Stimulated activated CD8-positive, alpha-beta memory T cell treated with anti-CD3 and anti-CD28 coated beads, Interleukin-12 subunit alpha, Interleukin-12 subunit beta, amount 100 ng/mL, for 24 hours (primary cell): ENCODE results near the gene FHL5.
"Not testable (repeated sequence)": the region's sequence is repeated elsewhere in the genome, so short reads cannot be mapped to it uniquely, and the experiment has no call there.

ENCODE experiments used
- DNase-seq: peaks from one replicate; pipeline ENCODE4 v3.0.0-alpha.2; 2020; ENCODE audit errors: extremely low read depth

The FHL5 gene, protein sequence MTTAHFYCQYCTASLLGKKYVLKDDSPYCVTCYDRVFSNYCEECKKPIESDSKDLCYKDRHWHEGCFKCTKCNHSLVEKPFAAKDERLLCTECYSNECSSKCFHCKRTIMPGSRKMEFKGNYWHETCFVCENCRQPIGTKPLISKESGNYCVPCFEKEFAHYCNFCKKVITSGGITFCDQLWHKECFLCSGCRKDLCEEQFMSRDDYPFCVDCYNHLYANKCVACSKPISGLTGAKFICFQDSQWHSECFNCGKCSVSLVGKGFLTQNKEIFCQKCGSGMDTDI

DNA sequence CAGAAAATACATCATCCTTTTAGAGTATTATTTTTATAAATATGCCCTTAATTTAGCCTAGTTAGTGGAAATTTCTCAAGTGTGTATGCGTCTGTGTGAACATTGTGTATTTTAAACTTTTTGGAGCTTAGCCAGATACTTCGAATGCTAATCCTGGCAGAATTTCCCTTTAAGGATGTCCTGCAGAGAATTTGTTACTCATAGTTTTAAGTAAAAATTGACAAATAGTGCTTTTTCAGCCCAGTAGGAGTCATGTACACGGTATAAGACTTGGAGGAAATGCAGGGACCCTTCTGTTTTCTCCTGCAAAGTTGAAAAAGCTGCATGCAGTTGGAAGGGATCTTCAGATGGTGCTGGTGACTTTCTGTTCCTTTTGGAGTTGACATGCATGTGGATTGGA is at the start of gene FHL5:
FHL5 (plus strand) TSS at position 243 of the 400 bp plus-strand sequence. CDS start 40,486 bp downstream, outside the sequence.
- no peak for DNase-seq

DNA sequence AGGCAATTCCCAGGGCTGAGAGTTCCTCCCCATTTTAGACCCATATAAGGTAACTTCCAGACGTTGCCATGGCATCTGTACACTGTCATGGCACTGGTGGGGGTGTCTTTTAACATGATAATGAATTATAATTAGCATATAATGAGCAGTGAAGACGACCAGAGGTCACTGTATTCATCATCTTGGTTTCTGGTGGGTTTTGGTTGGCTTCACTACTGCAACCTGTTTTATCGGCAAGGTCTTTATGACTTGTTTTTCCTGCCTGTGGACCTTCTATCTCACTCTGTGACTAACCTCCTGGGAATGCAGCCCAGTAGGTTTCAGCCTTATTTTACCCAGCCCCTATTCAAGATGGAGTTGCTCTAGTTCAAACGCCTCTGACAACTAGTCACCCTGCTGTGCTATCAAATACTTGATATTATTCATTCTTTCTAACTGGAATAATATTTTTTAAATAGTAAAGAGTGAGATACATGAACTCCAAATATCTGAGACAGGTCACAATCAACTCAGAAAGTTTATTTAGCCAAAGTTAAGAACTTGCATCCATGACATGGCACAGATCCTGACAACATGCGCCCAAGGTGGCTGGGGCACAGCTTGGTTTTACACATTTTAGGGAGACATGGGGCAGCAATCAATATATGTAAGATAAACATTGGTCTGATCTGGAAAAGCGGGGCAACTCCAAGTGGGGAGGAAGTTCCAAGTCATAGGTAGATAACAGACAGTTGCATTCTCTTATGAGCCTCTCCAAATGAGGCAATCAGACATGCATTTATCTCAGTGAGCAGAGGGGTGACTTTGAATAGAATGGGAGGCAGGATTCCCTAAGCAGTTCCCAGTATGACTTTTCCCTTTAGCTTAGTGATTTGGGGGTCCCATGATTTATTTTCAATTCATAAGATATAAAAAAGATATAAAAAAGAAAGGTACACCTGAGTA is 42.5 kb upstream of the FHL5 start:
- DNase-seq = no peak

DNA sequence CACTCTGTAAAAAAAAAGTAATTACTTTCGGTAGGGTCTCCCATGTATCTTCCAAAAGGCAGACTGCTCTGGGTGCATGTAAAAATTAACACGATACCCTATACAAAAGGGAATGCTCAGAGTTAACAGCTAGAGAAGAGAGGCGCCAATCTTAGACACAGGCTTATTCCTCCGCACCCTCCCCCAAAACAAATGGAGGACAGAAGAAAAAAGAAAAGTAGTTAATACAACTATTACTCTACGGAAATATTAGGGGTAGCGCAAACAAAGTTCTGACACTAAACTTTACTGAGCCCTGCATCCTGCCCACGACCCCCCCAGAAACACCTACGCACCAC is 41.7 kb upstream of the FHL5 start:
- no peak for DNase-seq

DNA sequence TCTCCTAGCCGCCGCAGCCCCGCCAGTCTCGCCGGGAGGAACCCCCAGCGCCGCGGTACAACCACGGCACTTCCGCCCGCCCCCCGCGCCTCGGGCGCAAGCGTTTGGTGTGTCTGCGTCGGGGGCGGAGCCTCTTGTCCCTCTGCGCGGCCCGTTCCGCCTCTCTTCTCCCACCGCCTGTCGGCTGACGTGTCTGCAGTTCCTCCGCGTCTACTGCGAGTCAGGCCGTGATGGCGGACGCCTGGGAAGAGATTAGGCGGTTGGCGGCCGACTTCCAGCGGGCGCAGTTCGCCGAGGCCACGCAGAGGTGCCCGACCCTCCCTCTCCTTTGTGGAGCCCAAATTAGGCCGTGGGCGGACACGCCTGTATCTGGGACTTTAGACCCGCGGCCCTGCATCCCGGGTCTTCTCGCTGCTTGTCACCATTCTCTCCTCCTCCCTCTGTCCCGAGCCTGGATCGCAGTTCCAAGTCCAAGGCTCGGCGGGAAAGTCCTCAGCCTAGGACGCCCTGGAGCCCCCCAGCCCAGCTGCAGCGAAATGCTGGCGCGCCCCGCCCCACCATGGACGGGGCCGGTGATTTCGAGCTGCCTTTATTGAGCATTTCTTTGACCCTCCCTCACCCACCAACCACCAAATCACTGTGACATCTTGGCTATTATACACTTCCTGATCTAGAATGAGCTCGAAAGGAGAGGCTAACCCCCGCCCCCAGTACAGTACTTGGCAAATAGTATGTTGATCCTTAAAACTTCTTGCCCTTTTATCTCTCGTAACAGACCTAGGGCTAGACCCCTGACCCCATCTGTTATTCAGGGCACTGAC is 41.1 kb upstream of the FHL5 start, which contains the start of gene UFL1:
UFL1 (plus strand) TSS at position 163 of the 821 bp plus-strand sequence; CDS start at position 231, 68 bp downstream.
- DNase-seq = peak; percentile 88

DNA sequence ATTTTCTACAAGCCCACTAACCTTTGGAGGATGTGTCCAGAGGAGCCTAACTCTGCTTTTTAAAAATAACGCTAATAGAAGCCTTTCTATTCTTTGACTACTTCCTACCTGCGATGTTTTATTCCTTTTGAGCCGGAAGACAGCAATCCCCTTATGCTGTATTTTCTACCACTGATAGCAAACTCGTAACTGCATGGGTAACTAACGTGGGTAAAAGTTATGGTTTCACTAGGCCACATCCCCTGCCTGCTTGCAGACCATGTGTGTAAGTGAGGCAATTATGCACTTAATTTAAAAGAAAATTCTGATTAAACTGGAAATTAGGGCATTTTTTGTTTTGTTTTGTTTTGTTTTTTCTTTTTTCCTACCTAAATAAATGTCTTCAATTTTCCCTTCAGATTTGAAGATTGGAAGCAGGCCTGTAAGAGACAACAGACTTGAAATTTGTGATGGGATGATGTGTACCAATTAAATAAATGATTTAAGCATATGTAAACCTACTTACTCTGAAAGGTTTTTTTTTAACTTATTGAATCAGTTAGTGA is 40.4 kb upstream of the FHL5 start:
- no peak for DNase-seq

DNA sequence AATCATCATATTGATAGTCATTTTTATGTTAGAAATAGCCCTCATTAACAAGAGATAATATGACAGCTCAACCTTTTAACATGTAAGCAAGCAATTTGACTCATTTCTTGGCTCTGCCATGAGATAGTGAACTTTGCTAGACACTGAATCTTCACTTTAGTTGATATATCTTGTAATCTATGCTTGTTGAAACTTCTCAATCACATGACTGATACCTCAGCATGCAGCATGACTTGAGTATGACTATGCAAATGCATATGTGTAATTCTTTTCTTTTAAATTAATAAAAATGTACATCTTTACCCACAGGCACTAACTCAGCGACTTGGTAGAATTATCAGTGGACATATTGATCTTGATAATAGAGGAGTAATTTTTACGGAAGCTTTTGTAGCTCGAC is 34.7 kb upstream of the FHL5 start:
- DNase-seq = no peak

DNA sequence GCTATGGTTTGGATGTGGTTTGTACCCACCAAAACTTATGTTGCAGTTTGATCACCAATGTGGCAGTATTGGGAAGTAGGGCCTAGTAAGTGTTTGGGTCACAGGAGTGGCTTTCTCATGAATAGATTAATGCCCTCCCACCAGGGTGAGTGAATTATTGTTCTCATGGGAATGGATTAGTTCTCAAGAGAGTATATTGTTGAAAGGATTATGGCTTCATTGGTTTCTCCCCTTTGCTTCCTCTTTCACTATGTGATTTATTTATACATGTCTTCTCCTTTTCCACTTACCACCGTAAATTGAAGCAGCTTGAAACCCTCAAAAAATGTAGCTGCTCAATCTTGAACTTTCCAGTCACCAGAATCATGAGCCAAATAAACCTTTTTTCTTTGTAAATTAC is 30.5 kb upstream of the FHL5 start:
- DNase-seq = no peak

DNA sequence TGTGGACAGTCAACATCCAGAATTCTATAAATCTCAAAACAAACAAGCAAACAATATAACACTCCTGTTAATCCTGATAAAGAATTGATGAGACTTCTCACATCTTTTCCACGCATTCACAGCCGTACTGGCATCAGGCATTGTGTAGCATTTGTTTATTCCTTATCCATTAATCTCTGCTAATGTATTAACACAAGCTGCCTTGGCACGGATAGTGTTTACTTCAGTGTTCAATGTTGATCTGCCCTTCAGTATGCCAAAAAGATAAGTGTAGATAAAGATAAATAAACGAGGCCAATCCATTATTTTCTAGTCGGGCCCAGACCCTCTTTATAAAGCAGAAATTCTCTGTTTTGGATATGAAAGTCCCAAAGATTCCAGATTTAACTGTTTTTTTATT is 25.2 kb upstream of the FHL5 start:
- DNase-seq = no peak

DNA sequence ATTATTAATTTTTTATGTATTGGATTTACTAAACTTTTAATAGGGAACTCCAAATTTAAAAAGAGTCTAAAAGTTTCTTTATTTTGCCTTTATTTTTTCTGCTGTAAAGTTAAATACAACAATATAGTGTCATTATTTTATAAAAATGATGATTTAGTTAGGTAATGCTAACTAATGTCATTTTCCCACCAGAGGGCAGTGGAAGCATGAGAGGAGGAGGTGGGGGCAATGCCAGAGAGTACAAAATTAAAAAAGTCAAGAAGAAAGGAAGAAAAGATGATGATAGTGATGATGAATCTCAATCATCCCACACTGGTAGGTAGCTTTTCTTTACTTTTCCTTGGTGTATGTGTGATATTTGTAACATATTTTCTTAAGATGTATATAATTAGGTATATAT is 20.2 kb upstream of the FHL5 start:
- DNase-seq = no peak

DNA sequence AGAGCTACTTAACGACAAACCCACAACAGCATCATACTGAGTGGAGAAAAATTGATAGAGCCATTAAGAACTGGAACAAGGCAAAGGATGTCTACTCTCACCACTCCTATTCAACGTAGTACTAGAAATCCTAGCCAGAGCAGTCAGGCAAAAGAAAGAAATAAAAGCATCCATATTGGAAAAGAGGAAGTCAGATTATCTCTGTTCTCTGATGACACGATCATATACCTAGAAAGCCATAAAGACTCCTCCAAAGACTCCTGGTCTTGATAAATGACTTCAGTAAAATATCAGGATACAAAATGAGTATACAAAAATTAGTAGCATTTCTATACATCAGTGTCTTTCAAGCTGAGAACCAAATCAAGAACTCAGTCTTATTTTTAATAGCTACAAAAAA is 17.0 kb upstream of the FHL5 start:
- DNase-seq = no peak

DNA sequence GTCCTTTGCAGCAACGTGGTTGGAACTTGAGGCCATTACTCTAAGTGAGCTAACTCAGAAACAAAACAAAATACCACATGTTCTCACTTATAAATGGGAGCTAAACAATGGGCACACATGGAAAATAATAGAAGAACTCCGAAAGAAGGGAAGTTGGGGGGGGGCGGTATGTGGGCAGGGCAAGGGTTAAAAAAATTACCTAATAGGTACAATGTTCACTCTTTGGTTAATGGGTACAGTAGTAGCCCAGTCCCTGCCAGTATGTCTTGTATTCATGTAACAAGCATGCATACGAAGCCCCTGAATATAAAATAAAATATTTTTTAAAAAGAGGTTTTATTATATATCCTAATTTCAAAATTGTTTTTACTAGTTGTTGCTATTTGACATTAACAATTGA is 15.3 kb upstream of the FHL5 start:
- DNase-seq = no peak

DNA sequence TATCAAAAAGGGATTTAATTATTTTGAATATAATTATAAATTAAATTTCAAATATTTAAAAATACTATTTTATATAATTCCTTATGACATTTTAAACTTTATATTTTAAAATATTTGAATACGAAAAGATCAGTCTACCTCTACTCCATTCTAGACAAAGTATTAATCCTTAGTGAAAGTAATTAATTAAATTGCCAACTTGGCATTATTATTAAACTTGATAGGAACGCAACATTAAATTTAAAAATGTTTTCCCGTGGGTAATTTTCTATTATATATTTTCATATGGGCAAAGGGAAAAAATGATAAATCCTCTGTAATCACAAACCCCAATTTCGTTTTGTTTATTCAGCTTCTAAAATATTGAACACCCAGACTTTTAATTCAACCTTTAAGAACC is 8.4 kb upstream of the FHL5 start:
- no peak for DNase-seq

DNA sequence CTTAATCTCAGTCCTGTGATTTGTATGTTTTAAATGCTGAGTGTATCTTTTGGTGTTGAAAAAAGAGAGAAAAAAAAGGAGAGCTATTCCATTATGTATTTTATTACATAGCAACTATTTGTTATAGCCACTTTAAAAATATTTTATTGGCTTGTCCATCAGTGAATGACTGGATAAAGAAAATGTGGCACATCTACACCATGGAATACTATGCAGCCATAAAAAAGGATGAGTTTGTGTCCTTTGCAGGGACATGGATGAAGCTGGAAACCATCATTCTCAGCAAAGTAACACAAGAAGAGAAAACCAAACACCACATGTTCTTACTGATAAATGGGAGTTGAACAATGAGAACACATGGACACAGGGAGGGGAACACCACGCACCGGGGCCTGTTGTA is 3.2 kb upstream of the FHL5 start:
- DNase-seq = not testable (repeated sequence)

DNA sequence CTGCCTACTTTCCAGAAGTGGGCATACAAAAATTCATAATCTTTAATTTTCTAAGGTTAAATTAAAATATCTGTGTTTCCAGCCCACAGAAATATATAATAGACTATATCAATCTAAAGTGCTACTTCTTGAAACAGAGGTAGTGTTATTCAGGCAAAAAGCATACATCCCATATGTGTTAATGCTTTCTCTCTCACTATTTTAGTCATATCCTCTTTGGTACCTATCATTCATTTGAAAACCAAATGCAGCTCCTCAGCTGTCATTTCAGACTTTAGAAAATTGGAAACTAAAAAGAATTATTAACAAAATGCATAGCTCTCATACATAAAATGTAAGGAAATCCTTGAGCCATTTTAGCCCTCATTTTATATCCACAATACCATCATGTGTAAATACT is 925 bp downstream of the FHL5 start:
- no peak for DNase-seq

DNA sequence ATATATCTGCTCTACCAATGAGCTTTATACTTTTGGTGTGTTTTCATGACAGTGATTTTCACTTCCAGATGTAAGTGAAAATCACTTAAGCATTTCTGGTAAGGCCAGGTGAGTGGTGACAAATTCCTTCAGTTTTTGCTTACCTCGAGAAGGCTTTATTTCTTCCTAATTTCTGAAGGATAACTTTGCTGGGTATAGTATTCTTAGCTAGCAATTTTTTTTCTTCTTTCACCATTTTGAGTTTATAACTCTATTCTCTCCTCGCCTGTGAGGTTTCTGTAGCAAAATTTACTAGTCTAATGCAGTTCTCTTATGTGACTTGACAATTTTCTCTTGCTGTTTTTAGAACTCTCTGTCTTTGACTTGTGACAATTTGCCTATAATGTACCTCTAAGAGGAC is 7.1 kb downstream of the FHL5 start:
- no peak for DNase-seq

DNA sequence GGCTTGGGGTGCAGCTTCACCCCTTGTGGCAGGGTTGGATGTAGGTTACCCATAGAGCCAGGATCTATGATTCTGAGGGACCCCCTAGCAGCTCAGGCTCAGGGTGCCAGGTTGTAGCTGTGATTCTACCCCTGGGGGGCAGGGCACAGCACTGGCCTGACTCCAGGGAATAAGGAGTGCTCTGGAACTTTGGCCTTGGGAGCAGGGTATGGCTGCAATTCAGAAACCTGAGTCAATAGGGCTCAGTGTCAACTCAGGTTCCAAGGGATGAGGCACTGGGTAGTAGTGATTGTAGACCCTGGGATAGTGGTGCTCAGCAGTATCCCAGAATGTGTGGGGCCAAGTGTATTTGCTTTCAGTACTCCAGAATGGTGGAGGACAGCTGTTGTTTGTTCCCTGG is 8.6 kb downstream of the FHL5 start:
- DNase-seq = no peak

DNA sequence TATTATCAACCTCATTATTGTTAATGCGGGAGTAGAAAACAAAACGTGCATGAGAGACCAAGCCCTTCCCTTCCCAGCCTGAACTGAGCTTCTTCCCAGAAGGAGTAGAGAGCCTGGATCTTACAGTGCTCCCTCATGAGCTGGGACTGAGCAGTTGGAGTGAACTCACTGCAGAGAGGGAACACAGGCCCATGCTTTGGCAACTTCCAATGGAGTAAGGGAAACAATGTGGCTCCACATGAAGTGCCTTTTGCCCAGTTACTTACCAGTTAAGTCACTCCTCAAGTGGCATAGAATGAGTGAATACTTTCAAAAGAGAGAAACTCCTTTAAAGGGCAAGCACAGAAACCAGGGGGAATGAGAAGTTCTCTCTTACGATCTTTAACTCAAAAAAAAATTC is 12.4 kb downstream of the FHL5 start:
- no peak for DNase-seq

DNA sequence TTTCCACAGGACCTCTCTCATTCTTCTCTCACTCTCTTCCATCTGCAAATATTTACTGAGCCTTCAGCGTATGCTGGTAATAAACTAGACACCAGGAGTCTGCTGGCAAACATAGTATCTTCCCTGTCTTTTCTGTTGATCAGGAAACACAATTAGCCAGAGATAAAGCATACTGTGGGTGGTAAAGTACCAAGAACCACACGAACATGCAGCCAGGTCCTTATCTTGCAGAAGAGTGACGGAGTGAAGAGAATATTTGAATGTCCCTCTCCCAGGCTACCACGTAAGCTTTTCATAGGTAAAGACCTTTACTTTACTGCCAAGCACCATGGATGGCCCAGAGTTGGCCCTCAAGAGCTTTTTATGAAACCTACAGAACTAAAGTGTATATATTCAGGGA is 13.3 kb downstream of the FHL5 start:
- no peak for DNase-seq

DNA sequence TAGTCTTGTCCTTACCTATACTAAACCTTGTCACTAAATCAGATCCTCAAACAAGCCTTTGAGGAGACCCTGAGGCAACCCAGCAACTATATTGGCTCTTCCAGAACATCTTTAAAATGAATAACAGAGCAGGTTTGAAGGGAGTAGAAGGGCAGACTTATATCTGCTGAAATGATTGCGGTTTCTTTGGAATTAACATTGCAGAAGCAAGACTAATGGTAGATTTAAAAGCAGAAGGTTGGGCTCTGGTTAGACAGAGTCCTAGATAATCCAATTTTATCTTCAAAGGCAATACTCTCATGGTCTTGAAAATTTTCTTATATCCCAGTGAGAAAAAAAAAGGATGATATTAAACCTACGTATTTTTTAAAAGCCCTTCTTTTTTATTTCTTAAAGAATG is 19.1 kb downstream of the FHL5 start:
- no peak for DNase-seq

DNA sequence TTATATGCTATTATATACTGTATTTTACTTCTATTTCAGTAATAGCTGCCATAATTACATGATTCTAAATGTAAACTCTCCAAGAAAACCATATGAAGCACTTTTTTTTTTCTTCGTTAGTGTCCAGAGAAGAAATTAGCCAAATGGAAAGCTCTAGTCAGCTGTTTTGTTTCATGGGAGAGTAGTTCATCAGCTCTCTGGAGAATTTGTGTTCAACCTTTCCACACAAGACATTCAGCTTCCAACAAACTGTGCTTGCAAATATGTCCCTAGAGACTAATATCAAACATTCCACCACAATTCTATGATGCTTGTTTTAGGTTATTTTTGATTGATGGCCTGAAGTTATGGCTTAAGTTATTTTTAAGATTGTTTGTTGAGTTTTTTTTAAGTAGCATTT is 19.5 kb downstream of the FHL5 start:
- no peak for DNase-seq

DNA sequence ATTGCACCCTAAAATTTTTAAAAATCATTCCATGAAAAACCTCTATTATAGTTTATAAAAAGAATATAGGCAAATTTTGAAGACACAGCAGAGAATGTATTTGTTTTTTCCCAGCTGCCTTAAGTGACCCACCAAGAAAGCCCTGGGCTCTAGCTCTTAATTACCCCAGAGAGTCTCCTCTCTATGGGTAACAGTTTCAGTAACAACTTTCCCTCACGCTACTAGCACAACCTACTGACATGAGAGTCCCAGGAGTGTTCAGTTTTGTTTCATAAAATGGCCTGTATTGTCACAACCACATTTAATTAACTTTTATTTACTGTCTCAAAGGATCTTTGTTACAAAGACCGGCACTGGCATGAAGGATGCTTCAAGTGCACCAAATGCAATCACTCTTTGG is 41.5 kb downstream of the FHL5 start:
- DNase-seq = no peak

DNA sequence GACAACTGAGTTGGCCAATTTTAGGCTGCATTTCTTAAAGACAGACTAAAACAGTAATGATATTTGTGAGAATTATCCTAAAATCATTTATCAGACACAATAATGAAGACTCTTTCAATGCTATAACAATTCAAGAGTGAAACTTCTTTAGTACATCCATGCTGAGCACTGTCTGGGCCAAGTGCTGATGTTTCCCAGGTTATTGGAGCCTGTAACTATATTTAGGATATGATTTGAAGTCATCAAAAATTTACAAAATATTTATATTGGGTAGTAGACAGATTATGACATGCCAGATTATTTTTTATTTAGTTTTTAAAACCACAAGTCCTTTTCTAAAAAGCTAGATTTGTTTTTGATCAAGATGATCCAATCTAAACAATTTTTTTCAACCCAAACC is 45.1 kb downstream of the FHL5 start:
- no peak for DNase-seq
